Colon (tissue), 2 donors: ENCODE measurements around the gene PRR18.
"Not testable (repeated sequence)": the region's sequence is repeated elsewhere in the genome, so short reads cannot be mapped to it uniquely, and the experiment has no call there.

Source experiments
- FAIRE-seq: peaks from 2 replicates; lab custom pipeline; 2012; peaks lifted over from hg19 to GRCh38; lab: Jason Lieb, UNC
- donor health status: control.
- donor health status: control.

Gene PRR18

GRCh38 chr6:166308033-166308768 is at the start of gene PRR18:
Gene PRR18 (minus strand): TSS chr6:166308392. CDS start chr6:166308142, 250 bp downstream.
- no peak for FAIRE-seq

GRCh38 chr6:166355552-166355951 is 47.4 kb upstream of the PRR18 start:
- FAIRE-seq: no peak

- no peak for FAIRE-seq
These were observed 46.8 kb upstream of the PRR18 start for GRCh38 chr6:166354965-166355364.

- no peak for FAIRE-seq
These were observed 46.0 kb upstream of the PRR18 start for GRCh38 chr6:166354143-166354542.

- FAIRE-seq: no peak
These were observed 45.3 kb upstream of the PRR18 start for GRCh38 chr6:166353507-166353906.

GRCh38 chr6:166352923-166353322 is 44.7 kb upstream of the PRR18 start:
- FAIRE-seq: no peak

GRCh38 chr6:166351715-166352285 is 43.6 kb upstream of the PRR18 start:
- no peak for FAIRE-seq

- FAIRE-seq: no peak
These were observed 40.2 kb upstream of the PRR18 start for GRCh38 chr6:166348305-166348949.

- FAIRE-seq: no peak
These were observed 38.8 kb upstream of the PRR18 start for GRCh38 chr6:166346965-166347364.

- no peak for FAIRE-seq
These were observed 38.3 kb upstream of the PRR18 start for GRCh38 chr6:166346449-166346848.

- FAIRE-seq: not testable (repeated sequence)
These were observed 37.5 kb upstream of the PRR18 start for GRCh38 chr6:166345672-166346071.

- not testable (repeated sequence) for FAIRE-seq
These were observed 36.7 kb upstream of the PRR18 start for GRCh38 chr6:166344921-166345320.

- no peak for FAIRE-seq
These were observed 36.0 kb upstream of the PRR18 start for GRCh38 chr6:166344240-166344639.

- no peak for FAIRE-seq
These were observed 34.9 kb upstream of the PRR18 start for GRCh38 chr6:166343150-166343487.

GRCh38 chr6:166342349-166343149 is 34.4 kb upstream of the PRR18 start, which contains the start of gene SFT2D1:
Gene SFT2D1 (minus strand): TSS chr6:166342545. CDS start chr6:166342481, 64 bp downstream.
- no peak for FAIRE-seq

GRCh38 chr6:166341977-166342348 is 33.8 kb upstream of the PRR18 start:
- no peak for FAIRE-seq

- FAIRE-seq: no peak
These were observed 33.3 kb upstream of the PRR18 start for GRCh38 chr6:166341464-166341863.

GRCh38 chr6:166338854-166339253 is 30.7 kb upstream of the PRR18 start:
- FAIRE-seq: no peak

GRCh38 chr6:166336847-166337246 is 28.7 kb upstream of the PRR18 start:
- FAIRE-seq: no peak

- FAIRE-seq: no peak
These were observed 27.4 kb upstream of the PRR18 start for GRCh38 chr6:166335378-166336302.

GRCh38 chr6:166334878-166335277 is 26.7 kb upstream of the PRR18 start:
- no peak for FAIRE-seq
